KOPT-K1 (cell line): Measurements from ENCODE around the gene CA12.
"Not testable (repeated sequence)": the region's sequence is repeated elsewhere in the genome, so short reads cannot be mapped to it uniquely, and the experiment has no call there.

Source experiments
- H3K27ac ChIP-seq: fragments of 200-600 bp; sonication (generic); 2 replicates; pipeline ENCODE4 v1.5.1; 2016; ENCODE audit warnings: antibody characterized with exemption, mild to moderate bottlenecking, low read depth, low read length; ENCODE audit not compliant: poor library complexity, severe bottlenecking
- H3K36me3 ChIP-seq: fragments of 200-600 bp; sonication (generic); 2 replicates; pipeline ENCODE4 v1.5.1; 2017; ENCODE audit warnings: antibody characterized with exemption, mild to moderate bottlenecking, low read length, moderate library complexity; ENCODE audit not compliant: insufficient read depth
- H3K9me3 ChIP-seq: fragments of 200-600 bp; sonication (generic); 2 replicates; pipeline ENCODE4 v1.5.1; 2017; ENCODE audit warnings: antibody characterized with exemption, low read length, mild to moderate bottlenecking; ENCODE audit not compliant: insufficient read depth, poor library complexity, severe bottlenecking

The CA12 gene

DNA sequence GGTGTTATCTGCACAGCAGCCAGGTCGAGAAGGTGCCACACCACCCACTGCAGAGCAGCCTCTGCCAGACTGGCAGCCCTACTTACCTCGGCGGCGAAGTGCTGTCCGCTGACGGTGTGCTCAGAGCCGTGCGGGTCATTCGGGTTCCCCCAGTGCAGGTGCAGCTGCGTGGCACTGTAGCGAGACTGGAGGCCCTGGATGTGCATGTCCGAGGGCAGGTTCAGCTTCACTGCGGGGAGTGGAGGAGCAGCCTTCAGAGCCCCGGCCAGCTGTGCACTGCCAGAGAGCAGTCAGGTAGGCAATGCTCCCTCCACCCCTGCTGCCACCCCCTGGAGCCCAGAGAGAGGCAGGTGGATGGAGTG, 36.3 kb downstream of the CA12 start:
- Histone ChIP-seq H3K9me3 (no peaks in the 10 kb centered on the region), H3K27ac (no peak overlapping the region), H3K36me3 (no peaks in the 10 kb centered on the region)

DNA sequence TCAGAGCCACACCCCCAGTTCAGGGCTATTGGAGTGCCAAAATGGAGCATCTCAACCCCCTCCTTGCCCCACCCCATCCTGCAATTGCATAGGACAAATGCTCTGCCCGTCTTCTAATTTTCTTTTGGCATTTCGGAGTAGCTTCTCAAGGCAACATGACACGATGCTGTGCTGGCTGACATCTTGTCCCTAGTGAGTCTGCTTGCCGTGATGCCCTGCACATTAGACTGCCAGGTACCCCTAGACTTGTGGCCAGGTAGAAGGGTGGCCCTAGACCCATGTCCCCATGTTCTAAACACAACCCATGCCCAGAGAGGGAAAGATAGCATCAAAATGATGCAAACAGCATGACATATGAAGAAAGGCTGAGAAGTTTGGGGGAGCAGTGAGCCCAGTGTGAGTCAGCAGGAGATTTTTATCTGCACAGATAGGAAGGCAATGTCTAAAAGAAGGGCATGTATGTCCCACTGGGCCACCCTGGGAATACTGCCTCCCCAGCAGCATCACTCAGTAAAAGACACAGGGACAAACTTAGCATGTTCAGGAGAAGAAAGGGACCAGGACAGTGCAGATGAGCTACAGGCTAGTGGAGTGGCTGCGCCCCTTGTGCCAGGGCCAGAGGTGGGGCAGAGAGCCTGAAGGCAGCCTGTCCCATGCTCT, 36.8 kb downstream of the CA12 start:
- no peaks in the 10 kb centered on the region for H3K9me3 ChIP-seq

DNA sequence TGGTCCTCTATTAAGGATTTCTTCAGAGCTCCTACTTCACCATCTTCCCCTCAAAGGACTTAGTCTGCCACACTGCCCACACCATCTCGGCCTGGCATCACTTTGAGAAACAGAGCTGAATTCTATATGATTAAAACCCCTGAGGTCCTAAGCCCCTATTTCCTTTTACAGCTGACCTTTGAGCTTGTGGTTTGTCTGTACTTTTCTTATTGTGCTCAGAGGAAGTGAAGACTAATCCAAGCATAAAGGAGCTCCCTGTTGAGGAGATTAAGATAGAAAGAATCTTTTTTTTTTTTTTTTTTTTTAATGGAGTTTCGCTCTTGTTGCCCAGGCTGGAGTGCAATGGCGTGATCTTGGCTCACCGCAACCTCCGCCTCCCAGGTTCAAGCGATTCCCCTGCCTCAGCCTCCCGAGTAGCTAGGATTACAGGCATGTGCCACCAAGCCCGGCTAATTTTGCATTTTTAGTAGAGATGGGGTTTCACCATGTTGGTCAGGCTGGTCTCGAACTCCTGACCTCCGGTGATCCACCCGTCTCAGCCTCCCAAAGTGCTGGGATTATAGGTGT, 38.6 kb downstream of the CA12 start:
- not testable (repeated sequence) for H3K9me3 ChIP-seq, H3K36me3 ChIP-seq, H3K27ac ChIP-seq

More for the DNA sequence above, 36.8 kb downstream of the CA12 start:
- H3K27ac ChIP-seq: no peak overlapping the region
- no peaks in the 10 kb centered on the region for H3K36me3 ChIP-seq

DNA sequence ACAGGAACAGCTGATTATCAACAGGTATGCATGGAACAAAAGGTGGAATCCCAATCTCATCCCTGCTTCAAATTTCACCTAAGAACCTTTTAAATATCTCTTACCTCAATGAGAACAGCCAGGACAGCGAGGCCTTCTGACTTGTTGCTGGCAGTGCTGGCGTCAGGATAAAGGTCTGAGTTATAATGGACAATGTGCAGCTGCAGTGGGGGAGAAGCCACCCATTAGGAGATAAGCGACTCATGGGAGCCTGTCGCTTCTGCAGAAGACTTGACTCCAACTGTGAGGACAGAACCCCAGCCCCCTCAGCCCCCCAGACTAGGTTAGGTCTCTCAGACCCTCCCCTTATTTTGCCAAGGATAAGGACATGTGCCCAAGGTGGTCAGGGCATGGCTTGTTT, 39.7 kb downstream of the CA12 start:
- Histone ChIP-seq H3K9me3 (no peaks in the 10 kb centered on the region), H3K36me3 (no peaks in the 10 kb centered on the region), H3K27ac (no peak overlapping the region)

DNA sequence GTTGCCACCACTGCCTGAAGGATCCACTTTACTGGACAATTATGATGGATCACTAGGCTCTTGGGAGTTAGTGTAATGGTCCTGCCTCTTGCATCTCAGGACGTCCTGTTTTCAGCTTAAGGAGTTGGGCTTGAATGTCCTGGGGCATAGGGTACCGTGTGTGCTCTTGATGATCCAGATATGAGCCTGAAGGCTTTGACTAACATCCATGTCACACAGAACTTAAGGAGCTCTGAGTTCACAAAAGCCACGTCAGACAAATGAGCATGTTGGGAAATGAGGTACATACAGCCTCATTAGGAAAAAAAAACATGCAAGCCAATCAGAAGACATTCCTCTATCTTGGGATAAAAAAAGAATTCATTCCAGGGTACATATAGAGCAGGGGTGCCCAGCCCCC, 40.8 kb downstream of the CA12 start:
- Histone ChIP-seq H3K9me3 (no peaks in the 10 kb centered on the region), H3K27ac (no peak overlapping the region), H3K36me3 (no peaks in the 10 kb centered on the region)

DNA sequence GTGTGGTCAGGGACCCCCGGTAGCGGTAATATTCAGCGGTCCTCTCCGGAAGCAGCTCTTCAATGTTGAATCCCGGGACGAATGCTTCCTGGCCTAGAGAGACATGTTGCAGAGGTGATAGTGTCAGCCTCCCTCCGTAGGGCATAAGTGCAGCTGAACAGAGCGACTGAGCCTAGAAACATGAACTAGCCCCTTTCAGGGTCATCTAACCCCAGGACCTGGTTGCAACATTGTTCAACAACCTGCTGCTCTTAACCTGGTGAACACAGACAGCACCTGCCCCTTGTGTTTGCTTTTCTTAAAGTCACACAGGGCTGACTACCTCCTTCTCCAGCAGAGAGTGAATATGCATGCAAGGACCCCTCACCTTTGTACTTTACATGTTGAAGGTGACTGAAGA, 41.3 kb downstream of the CA12 start:
- Histone ChIP-seq H3K27ac (no peak overlapping the region), H3K9me3 (no peaks in the 10 kb centered on the region), H3K36me3 (no peaks in the 10 kb centered on the region)

DNA sequence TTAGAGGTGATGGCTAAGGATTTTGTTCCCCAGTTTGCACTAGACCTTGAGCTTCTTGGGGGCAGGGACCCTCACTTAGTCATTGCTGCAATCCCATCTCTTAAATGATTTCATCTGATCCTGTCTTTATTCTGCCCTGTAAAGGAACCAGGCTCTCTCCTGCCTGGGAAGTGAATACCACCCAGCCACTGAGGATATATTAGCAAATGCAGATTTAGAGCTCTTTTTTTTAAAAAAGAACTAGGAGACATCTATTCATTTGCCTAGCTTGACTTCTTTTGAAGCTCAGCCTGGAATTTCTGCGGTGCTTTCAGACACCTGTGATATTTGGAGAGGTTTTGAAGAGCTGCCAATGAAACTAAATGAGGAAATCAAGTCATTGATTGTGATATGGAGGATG, 41.8 kb downstream of the CA12 start:
- H3K36me3 ChIP-seq: no peaks in the 10 kb centered on the region
- no peaks in the 10 kb centered on the region for H3K9me3 ChIP-seq
- no peak overlapping the region for H3K27ac ChIP-seq

DNA sequence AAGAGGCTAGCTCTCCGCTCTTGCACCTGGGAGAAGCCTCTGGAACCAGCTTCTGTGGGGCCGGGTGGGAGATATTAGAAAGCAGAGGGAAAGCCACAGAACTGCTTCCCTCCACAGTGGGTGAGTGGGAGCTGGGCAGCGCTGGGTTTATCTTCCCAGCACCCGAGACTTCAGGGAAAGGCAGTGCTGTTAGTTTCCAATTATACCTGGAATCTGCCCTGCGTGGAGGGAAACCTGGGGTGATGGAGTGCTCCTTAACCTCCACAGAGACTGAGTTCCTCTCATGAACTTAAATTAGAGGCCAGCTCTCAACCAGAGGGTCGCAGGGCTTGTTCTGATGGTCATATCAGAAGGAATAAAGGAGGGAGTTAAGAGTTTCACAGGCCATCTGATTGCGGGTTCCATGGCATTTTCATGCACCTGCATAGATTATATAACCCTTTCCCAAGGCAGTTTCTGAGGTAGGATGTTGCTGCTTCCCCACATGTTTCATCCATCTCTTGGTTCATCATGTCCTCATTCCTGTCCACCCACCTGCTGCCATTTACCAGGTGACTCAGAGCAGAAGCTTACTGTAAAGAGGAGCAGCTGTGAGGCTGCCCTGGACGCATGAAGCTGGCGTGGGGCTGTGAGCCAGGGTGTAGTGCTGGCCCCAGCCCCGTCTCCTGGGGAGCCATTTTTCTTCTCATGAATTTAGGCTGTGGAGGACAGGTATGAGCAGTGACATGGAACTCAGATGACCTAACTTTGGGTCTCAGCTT, 42.5 kb downstream of the CA12 start:
- H3K9me3 ChIP-seq: no peaks in the 10 kb centered on the region
- H3K27ac ChIP-seq: no peak overlapping the region
- H3K36me3 ChIP-seq: no peaks in the 10 kb centered on the region

DNA sequence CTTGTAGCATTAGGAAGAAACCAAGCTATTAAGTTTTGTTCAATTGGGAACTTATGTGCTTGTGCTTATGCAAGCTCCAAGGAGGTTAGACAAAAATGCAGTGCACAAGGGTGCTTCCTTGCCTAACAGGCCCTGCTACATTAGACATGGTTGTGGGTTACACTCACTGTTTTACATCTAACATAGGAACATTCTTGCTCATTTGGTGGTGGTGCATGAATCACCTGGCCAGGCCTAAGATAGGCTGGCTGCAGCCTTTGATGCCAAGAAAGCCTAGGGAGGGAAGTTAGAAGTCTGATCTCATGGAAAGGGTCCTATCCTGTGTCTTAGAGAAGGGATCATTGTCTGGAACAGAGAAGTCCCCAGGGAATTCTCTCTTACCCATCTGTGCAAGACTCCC, 43.5 kb downstream of the CA12 start:
- no peaks in the 10 kb centered on the region for H3K9me3 ChIP-seq
- H3K27ac ChIP-seq: no peak overlapping the region
- no peaks in the 10 kb centered on the region for H3K36me3 ChIP-seq

DNA sequence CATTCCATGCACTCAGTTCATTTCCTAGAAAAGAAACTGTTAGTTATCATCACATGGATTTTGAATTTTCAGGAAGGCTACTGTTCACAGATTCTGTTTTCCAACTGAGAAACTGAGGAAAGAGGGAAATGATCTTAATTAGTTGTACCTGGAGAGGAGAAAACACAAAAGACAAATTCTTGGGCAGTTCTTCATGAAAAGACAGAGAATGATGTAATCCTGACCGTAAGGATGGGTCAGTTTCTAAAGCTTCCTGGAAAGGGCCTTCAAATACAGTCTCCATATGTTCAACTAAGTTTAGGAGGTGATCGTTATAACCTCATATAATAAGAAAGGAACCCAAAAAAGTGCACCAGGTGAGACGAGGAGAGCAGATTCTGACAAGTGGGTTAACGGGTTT, 44.6 kb downstream of the CA12 start:
- no peaks in the 10 kb centered on the region for H3K9me3 ChIP-seq
- no peak overlapping the region for H3K27ac ChIP-seq
- H3K36me3 ChIP-seq: no peaks in the 10 kb centered on the region

DNA sequence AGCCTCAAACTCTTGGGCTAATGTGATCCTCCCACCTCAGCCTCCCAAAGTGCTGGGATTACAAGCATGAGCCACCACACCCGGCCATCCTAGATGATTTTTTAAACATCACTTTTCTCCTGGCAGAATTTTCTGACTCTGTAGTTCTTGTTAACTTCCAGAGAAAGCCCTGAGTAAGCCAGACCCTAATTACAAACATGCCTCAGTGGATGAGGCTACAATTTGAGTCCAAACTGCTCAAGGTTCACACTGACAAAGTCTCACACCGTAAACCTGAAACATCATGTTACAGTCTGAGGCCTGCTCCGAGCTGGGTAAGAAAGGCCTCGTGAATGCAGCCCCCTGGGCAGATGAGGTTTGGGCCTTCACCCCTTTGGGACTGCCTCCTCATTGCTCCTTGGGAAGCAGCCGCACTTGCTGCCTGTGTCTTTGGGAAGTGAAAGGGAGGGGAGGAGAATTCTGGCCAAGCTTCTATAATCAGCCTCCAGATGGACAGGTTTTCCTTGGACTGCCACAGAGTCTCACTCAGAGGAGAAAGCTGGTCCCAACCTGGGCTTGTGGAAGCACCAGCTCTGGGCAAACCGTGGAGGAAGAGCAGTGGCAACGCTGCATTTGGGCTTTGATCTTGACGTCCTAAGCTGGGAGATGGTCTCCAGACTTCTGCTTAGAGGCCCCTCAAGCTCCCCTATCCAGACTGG, 46.0 kb downstream of the CA12 start:
- no peaks in the 10 kb centered on the region for H3K9me3 ChIP-seq
- no peak overlapping the region for H3K27ac ChIP-seq
- no peaks in the 10 kb centered on the region for H3K36me3 ChIP-seq

DNA sequence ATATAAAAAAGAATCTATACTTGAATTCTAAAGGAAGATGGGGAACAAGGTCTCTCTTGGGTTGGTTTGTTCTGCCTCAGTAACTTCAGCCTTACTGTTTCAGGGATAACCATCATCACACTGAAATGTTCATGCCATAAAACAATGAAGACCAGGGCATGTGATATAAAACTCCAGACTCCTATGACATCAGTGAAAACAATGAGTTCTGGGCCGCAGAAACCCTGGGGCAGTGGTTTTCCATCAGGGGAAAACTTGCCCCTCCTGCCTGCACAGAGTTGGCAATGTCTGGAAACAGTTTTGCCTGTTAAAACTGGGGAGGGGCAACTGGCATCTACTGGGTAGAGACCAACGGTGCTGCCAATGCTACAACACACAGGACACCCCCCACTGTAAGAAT, 46.8 kb downstream of the CA12 start:
- H3K9me3 ChIP-seq: no peaks in the 10 kb centered on the region
- no peak overlapping the region for H3K27ac ChIP-seq
- H3K36me3 ChIP-seq: no peaks in the 10 kb centered on the region

DNA sequence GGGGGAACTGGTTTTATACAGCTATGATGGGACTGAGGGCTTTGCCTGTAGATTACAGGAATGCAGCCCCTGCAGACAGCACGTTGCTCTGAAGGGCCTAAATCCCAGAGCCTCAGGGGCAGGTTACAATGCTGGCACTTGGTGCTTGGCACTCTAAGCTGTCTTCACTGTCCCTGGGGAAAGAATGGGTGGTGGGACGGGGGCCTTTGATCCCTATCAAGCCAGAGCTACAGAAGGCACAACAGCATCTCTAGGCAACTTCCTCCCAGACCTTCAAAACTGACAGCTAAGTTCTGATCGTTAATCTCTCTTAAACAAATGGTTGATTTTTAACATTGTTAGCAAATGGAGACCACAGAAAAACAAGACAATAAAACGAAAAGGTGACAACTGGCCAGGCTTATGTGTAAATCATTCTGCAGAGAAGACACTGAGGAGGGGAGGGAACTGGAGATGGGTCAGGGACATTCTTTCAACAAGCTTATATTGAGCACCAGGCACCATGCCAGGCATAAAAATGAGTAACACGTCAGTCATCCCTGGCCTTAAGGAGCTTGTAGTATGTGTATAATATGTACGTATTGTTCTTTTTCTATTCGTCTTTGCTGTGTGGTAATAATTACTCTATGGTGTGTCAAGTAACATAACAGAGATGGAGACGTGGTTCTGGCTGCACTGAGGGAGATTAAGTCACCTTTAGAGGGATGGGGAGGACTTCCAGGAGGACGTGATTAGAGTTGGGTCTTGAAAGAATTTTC, 49.1 kb downstream of the CA12 start:
- H3K36me3 ChIP-seq: no peaks in the 10 kb centered on the region
- H3K27ac ChIP-seq: no peak overlapping the region
- no peaks in the 10 kb centered on the region for H3K9me3 ChIP-seq

DNA sequence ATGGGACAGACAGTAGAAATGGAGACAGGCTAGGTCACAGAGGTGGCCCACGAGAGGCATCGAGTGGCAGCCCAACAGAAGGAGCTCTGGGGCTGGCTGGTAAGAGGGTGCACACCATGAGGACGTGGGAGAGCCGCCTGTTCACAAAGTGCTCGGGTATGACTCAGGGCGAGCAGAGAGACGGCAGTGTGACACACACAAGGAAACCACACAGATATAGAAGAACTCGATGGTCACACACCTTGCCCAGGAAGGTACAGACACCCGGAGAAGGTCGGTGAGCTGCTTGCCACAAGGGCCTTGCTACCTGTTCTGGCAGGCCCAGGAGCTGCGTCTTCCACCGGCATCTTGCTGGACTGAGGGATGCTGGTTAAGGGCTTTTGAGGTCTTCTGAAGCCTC, 50.2 kb downstream of the CA12 start:
- H3K9me3 ChIP-seq: no peaks in the 10 kb centered on the region
- no peaks in the 10 kb centered on the region for H3K36me3 ChIP-seq
- H3K27ac ChIP-seq: no peak overlapping the region

DNA sequence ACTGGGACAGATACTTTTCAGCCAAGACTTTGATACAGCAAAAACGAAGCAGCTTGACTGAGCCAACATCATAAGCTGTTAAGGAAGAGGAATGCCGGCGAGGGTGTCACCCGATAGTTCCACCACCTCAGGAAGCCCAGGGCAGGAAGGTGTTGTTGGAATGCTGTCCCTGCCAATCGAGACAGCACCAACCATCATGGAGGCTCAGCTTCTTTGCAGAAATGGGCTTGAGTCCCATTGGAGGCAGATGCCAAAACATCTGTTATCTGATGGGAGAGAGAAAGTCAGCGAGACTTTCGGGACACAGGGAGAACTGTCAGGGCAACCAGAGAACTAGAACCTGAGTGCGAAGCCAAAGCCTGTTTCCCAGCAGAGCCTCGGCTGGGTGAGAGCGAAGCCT, 50.7 kb downstream of the CA12 start:
- Histone ChIP-seq H3K27ac (no peak overlapping the region), H3K36me3 (no peaks in the 10 kb centered on the region), H3K9me3 (no peaks in the 10 kb centered on the region)
